Renal cortical epithelial cell (primary cell): ENCODE measurements around the gene GJA4. TPM values are rescaled to one million over a fixed set of nuclear protein-coding genes. Genes with fewer than 3 reads are reported as not detected.
A peak's percentile ranks its signal among the peaks of the same experiment; 100 is the strongest.
"Not testable (repeated sequence)": the region's sequence is repeated elsewhere in the genome, so short reads cannot be mapped to it uniquely, and the experiment has no call there.

ENCODE experiments used
- DNase-seq: peaks from one replicate; pipeline ENCODE4 v3.0.0-alpha.2; 2011; ENCODE audit warnings: low read depth
- total RNA-seq: library from RNA; depleted of rRNA; stranded (reverse); fragments of >200 nt; gene quantifications from 2 replicates; pipeline ENCODE4 v1.2.3, GENCODE V29; 2014

Gene GJA4
- total RNA-seq, 1 donor from 2014 or later: not detected

GRCh38 chr1:34770891-34771504 is 21.8 kb upstream of the GJA4 start:
- no peak for DNase-seq

- peak; percentile 25 for DNase-seq
Observed at GRCh38 chr1:34771573-34772371, 21.0 kb upstream of the GJA4 start.

- DNase-seq: not testable (repeated sequence)
Observed at GRCh38 chr1:34773114-34773513, 19.7 kb upstream of the GJA4 start.

- DNase-seq: peak; percentile 29
Observed at GRCh38 chr1:34774957-34775356, 17.8 kb upstream of the GJA4 start.

GRCh38 chr1:34776911-34777310 is 15.9 kb upstream of the GJA4 start:
- DNase-seq: no peak

GRCh38 chr1:34777519-34778321 is 15.1 kb upstream of the GJA4 start:
- DNase-seq: no peak

GRCh38 chr1:34778381-34778780 is 14.4 kb upstream of the GJA4 start:
- no peak for DNase-seq

GRCh38 chr1:34779005-34779404 is 13.8 kb upstream of the GJA4 start:
- no peak for DNase-seq

GRCh38 chr1:34779526-34779925 is 13.3 kb upstream of the GJA4 start:
- peak; percentile 68 for DNase-seq

GRCh38 chr1:34779962-34780361 is 12.8 kb upstream of the GJA4 start:
- DNase-seq: no peak

- no peak for DNase-seq
Observed at GRCh38 chr1:34780528-34780927, 12.3 kb upstream of the GJA4 start.

- peak; percentile 27 for DNase-seq
Observed at GRCh38 chr1:34781071-34781843, 11.5 kb upstream of the GJA4 start, which contains the start of gene GJB3. GJB3 (plus strand) TSS chr1:34781214; CDS start chr1:34784763, 3,549 bp downstream.

GRCh38 chr1:34781844-34782391 is 10.9 kb upstream of the GJA4 start:
- no peak for DNase-seq

GRCh38 chr1:34784751-34785221 is 8.0 kb upstream of the GJA4 start:
- DNase-seq: no peak

- DNase-seq: no peak
Observed at GRCh38 chr1:34785231-34785874, 7.4 kb upstream of the GJA4 start.

GRCh38 chr1:34785875-34786470 is 6.8 kb upstream of the GJA4 start:
- no peak for DNase-seq

GRCh38 chr1:34786521-34787325 is 6.1 kb upstream of the GJA4 start:
- DNase-seq: peak; percentile 59

- no peak for DNase-seq
Observed at GRCh38 chr1:34787461-34788420, 5.1 kb upstream of the GJA4 start.
